MCF 10A (cell line): ENCODE results near the gene TANGO6. TPM values are rescaled to one million over a fixed set of nuclear protein-coding genes. Genes with fewer than 3 reads are reported as not detected.

Experiments used
- BruUV-seq: library from RNA; stranded (reverse); fragments of 400-500 nt; replicated peaks from 2 replicates; lab custom pipeline; 2021; lab: Mats Ljungman, UMichigan
- CTCF ChIA-PET: fragments of 300-600 bp; sonication (Branson Sonifier 250); formaldehyde crosslinking; extraction: SDS; loops from one replicate; lab custom pipeline; 2021; ENCODE audit warnings: antibody characterized with exemption, inconsistent platforms; lab: Yijun Ruan, JAX
- POLR2A ChIA-PET: fragments of 300-600, 350-650 bp; sonication (Branson Sonifier 250); formaldehyde crosslinking; extraction: SDS; loops from one replicate; lab custom pipeline; 2020; ENCODE audit warnings: antibody characterized with exemption, inconsistent platforms; lab: Yijun Ruan, JAX
- DNase-seq: peaks from one replicate; pipeline ENCODE4 v3.0.0-alpha.2; 2018; ENCODE audit not compliant: unreplicated experiment
- H3K27ac Mint-ChIP-seq: one replicate; pipeline ENCODE4 v1.8.0; 2022; ENCODE audit warnings: mild to moderate bottlenecking, low read depth, mixed read lengths; ENCODE audit not compliant: unreplicated experiment
- H3K27me3 Mint-ChIP-seq: one replicate; pipeline ENCODE4 v1.8.0; 2022; ENCODE audit warnings: mixed read lengths; ENCODE audit not compliant: insufficient read depth, unreplicated experiment
- H3K36me3 Mint-ChIP-seq: one replicate; pipeline ENCODE4 v1.8.0; 2022; ENCODE audit warnings: mild to moderate bottlenecking, moderate library complexity, mixed read lengths; ENCODE audit not compliant: insufficient read depth, unreplicated experiment
- H3K4me1 Mint-ChIP-seq: one replicate; pipeline ENCODE4 v1.8.0; 2022; ENCODE audit warnings: mixed read lengths; ENCODE audit not compliant: insufficient read depth, unreplicated experiment
- H3K4me3 Mint-ChIP-seq: one replicate; pipeline ENCODE4 v1.8.0; 2022; ENCODE audit warnings: mild to moderate bottlenecking, moderate library complexity, mixed read lengths; ENCODE audit not compliant: unreplicated experiment
- H3K9me3 Mint-ChIP-seq: one replicate; pipeline ENCODE4 v1.8.0; 2022; ENCODE audit warnings: mixed read lengths; ENCODE audit not compliant: unreplicated experiment
- CTCF ChIP-seq: fragments of 200-600 bp; IDR thresholded peaks from one replicate; pipeline ENCODE4 v1.8.0; 2022; ENCODE audit warnings: antibody characterized with exemption, mild to moderate bottlenecking; ENCODE audit not compliant: unreplicated experiment
- intact Hi-C: fragments of 100-400 bp; cut with micrococcal nuclease; formaldehyde crosslinking; loops from 2 replicates; pipeline ENCODE4 v1.14.1; 2022
- total RNA-seq: library from RNA; stranded (reverse); gene quantifications from 2 replicates; pipeline ENCODE4 v1.2.3, GENCODE V29; 2022

TANGO6 gene
- total RNA-seq, 1 experiment from 2014 or later: 21.8 TPM

DNA sequence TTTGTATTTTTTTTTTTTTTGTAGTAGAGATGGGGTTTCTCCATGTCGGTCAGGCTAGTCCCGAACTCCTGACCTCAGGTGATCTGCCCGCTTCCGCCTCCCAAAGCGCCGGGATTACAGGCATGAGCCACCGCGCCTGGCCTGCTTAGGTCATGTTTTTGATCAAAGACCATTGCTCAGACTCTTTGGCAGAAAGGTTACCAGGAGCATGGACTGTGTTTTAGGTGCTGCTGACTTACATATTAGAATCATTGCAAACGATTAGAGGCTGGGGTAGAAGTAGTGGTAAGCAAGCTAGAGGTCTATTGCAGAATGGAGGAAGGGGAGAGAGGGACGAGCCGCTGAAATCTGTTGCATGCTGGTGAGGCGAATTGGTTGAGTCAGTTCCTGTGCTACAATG, 79.8 kb downstream of the TANGO6 start:
- POLR2A ChIA-PET: interaction anchor here (0.6 to 3.5 kb wide), 10 partner anchors 8 to 245 kb away, joined by 3 to 46 read pairs (median 5); no protein-coding TSS in a partner anchor
- intact Hi-C loops: loop anchor here (10.0 kb wide), 1 partner anchor 152 kb away; no protein-coding TSS in a partner anchor
- BruUV-seq: no TSS peak
- DNase-seq: no peak
- TF ChIP-seq CTCF: no peak
- Mint-ChIP-seq H3K4me3 (no peak overlapping the region), H3K36me3 (peaks cover 45% of the 10 kb centered on the region), H3K9me3 (no peaks in the 10 kb centered on the region), H3K27ac (peak overlapping the region; percentile 95), H3K4me1 (peaks cover 23% of the 10 kb centered on the region), H3K27me3 (no peaks in the 10 kb centered on the region)
- CTCF ChIA-PET: interaction anchor here (0.6 to 1.5 kb wide), 7 partner anchors 15 to 190 kb away, joined by 3 to 5 read pairs (median 3); no protein-coding TSS in a partner anchor

DNA sequence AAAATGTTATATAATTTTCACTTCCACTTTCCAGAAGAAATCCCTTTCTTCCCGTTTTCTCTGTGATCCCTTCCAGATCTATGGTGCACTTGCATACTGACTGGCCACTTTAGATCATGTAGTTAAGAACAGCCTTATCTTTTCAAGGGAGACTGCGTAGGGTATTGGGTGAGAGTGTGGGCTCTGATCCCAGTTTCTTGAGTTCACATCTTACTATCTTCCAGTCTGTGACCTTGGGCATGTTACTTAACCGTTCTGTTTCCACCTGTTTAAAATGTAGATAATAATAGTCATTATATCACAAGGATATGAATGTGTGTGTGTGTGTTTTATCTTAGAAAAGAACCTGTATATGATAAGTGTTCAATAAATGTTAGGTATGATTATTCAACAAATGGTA, 83.7 kb downstream of the TANGO6 start:
- Mint-ChIP-seq H3K27me3 (no peaks in the 10 kb centered on the region), H3K9me3 (no peaks in the 10 kb centered on the region), H3K27ac (no peak overlapping the region), H3K36me3 (peaks cover 56% of the 10 kb centered on the region), H3K4me3 (no peak overlapping the region), H3K4me1 (peaks cover 9% of the 10 kb centered on the region)
- CTCF ChIA-PET: no interaction called here
- no TSS peak for BruUV-seq
- POLR2A ChIA-PET: interaction anchor here (0.7 to 1.2 kb wide), 2 partner anchors 8 to 10 kb away, joined by 3 to 4 read pairs; no protein-coding TSS in a partner anchor
- intact Hi-C loops: loop anchor here (10.0 kb wide), 1 partner anchor 148 kb away; no protein-coding TSS in a partner anchor
- DNase-seq: no peak
- TF ChIP-seq CTCF: no peak

DNA sequence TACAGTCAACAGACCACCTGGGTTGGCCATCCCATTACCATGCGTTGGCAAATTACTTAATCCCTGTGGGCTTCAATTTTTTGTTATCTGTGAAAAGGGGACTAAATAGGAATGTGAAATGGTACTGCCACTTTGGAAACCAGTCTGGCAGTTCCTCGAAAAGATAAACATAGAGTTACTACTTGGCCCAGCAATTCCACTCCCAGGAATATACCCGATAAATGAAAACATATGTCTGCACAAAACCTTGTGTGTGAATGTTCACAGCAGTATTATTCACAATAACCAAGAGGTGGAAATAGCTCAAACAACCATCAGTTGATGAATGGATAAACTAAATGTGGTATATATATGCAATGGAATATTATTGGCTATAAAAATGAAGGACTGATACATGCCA, 87.9 kb downstream of the TANGO6 start:
- no peaks in the 10 kb centered on the region for H3K9me3 Mint-ChIP-seq
- ChIA-PET POLR2A (interaction anchor here (0.9 to 1.7 kb wide), 3 partner anchors 7 to 24 kb away, joined by 3 to 5 read pairs (median 4); no protein-coding TSS in a partner anchor), CTCF (interaction anchor here (1.6 kb wide), 1 partner anchor 175 kb away, joined by 4 read pairs; the partner anchor contains the start of gene HAS3)
- BruUV-seq: no TSS peak
- no peak for DNase-seq
- H3K27ac Mint-ChIP-seq: no peak overlapping the region
- no peak for TF ChIP-seq CTCF
- H3K36me3 Mint-ChIP-seq: peaks cover 62% of the 10 kb centered on the region
- no peaks in the 10 kb centered on the region for H3K27me3 Mint-ChIP-seq
- no peak overlapping the region for H3K4me3 Mint-ChIP-seq
- intact Hi-C loops: no loop called here
- H3K4me1 Mint-ChIP-seq: peaks cover 7% of the 10 kb centered on the region

- no peak for DNase-seq
- TF ChIP-seq CTCF: no peak
- Mint-ChIP-seq H3K36me3 (peaks cover 41% of the 10 kb centered on the region), H3K4me1 (peaks cover 28% of the 10 kb centered on the region), H3K27ac (peak overlapping the region; percentile 66), H3K4me3 (no peak overlapping the region), H3K27me3 (no peaks in the 10 kb centered on the region), H3K9me3 (no peaks in the 10 kb centered on the region)
- ChIA-PET POLR2A (interaction anchor here (0.6 to 3.8 kb wide), 9 partner anchors 8 to 821 kb away, joined by 3 to 46 read pairs (median 4); partner anchors contain the start of genes CHTF8, COG8 and UTP4), CTCF (interaction anchor here (0.5 to 1.0 kb wide), 4 partner anchors 12 to 190 kb away, joined by 3 to 4 read pairs (median 3); no protein-coding TSS in a partner anchor)
- intact Hi-C loops: no loop called here
- no TSS peak for BruUV-seq
Measured at GRCh38 chr16:68934402-68934801, 91.1 kb downstream of the TANGO6 start.
